ENCODE measurements around the gene OR8U1.

OR8U1 gene

GRCh38 chr11:56410801-56411200, 35.4 kb downstream of the OR8U1 start:
- DNase-seq (ENCODE audit: low read depth): no peak
- TF ChIP-seq MAX (IDR thresholded peaks at IDR 0.05; ENCODE audit: low read depth, low read length): no peak
- TF ChIP-seq CTCF (IDR thresholded peaks at IDR 0.05; ENCODE audit: low read depth, low read length): no peak
- TF ChIP-seq POLR2A (IDR thresholded peaks at IDR 0.05; ENCODE audit: extremely low read depth, insufficient read length): no peak
- TF ChIP-seq MYC (IDR thresholded peaks at IDR 0.05; ENCODE audit: low read depth, low read length): no peak
- H3K4me3 ChIP-seq (ENCODE audit: low read depth, low read length): no peak overlapping the region

GRCh38 chr11:56412396-56412795, 37.0 kb downstream of the OR8U1 start, which contains the start of gene OR5AL1:
Gene OR5AL1 (plus strand): TSS chr11:56412696.
- no peak within 1 kb of the TSS for H3K4me3 ChIP-seq (ENCODE audit: low read depth, low read length)
- TF ChIP-seq MAX (IDR thresholded peaks at IDR 0.05; ENCODE audit: low read depth, low read length): no peak
- no peak for TF ChIP-seq CTCF (IDR thresholded peaks at IDR 0.05; ENCODE audit: low read depth, low read length)
- no peak for TF ChIP-seq POLR2A (IDR thresholded peaks at IDR 0.05; ENCODE audit: extremely low read depth, insufficient read length)
- TF ChIP-seq MYC (IDR thresholded peaks at IDR 0.05; ENCODE audit: low read depth, low read length): no peak
- DNase-seq (ENCODE audit: low read depth): no peak
